HepG2 (cell line): ENCODE measurements around the gene UQCC5. TPM values are rescaled to one million over a fixed set of nuclear protein-coding genes. Genes with fewer than 3 reads are reported as not detected.

Experiments
- ATAC-seq: fragments of 200-7000 bp; cut with Tn5 transposase; 3 replicates; pipeline ENCODE4 v1.9.1; 2020; ENCODE audit warnings: mild to moderate bottlenecking, moderate library complexity
- BruUV-seq: library from RNA; stranded (reverse); fragments of 400-500 nt; replicated peaks from 2 replicates; lab custom pipeline; 2021; lab: Mats Ljungman, UMichigan
- CTCF ChIA-PET: fragments of 300-600 bp; formaldehyde crosslinking; extraction: SDS; loops from one replicate; lab custom pipeline; 2021; ENCODE audit warnings: low total read pairs, inconsistent platforms, low intra/inter-chr PET ratio; lab: Yijun Ruan, JAX
- POLR2A ChIA-PET: fragments of 350-600 bp; sonication (Branson Sonifier 250); formaldehyde crosslinking; loops from one replicate; lab custom pipeline; 2020; ENCODE audit warnings: antibody characterized with exemption, inconsistent platforms; lab: Yijun Ruan, JAX
- DNase-seq: peaks from one replicate; pipeline ENCODE4 v3.0.0-alpha.2; 2015; ENCODE audit warnings: low spot score
- FAIRE-seq: peaks from 3 replicates; lab custom pipeline; 2011; peaks lifted over from hg19 to GRCh38; lab: Jason Lieb, UNC
- H2AFZ ChIP-seq: one replicate; pipeline ENCODE4 v1.6.1; 2011; ENCODE audit warnings: low read length, inconsistent platforms
- H3K27ac ChIP-seq: fragments of 300-600 bp; 3 replicates; pipeline ENCODE4 v1.8.0; 2011; ENCODE audit warnings: mixed run types, mild to moderate bottlenecking, mixed read lengths, low read length, inconsistent platforms; ENCODE audit not compliant: insufficient read depth; ENCODE audit errors: extremely low read length
- H3K27me3 ChIP-seq, 2 experiments: fragments of 200-600 bp in 1 of 2; 2 replicates in 1 of 2; 3 replicates in 1 of 2; pipeline versions ENCODE4 v1.6.0 to v1.8.0; 2011; ENCODE audit warnings: low read length in 2 of 2, mild to moderate bottlenecking in 2 of 2, moderate library complexity in 2 of 2, inconsistent platforms in 1 of 2; ENCODE audit not compliant: insufficient read depth in 2 of 2, control insufficient read depth in 1 of 2
- H3K36me3 ChIP-seq, 2 experiments: fragments of 200-600 bp in 1 of 2; replicated peaks in 1 of 2; 2 replicates in 1 of 2; 3 replicates in 1 of 2; pipeline versions ENCODE4 v1.5.1 to v1.8.0; 2011; ENCODE audit warnings: low read length in 2 of 2, inconsistent platforms in 1 of 2; ENCODE audit not compliant: insufficient read depth in 2 of 2, control insufficient read depth in 1 of 2
- H3K4me1 ChIP-seq: 2 replicates; pipeline ENCODE4 v1.5.1; 2012; ENCODE audit warnings: low read length, inconsistent platforms; ENCODE audit not compliant: insufficient read depth
- H3K4me2 ChIP-seq: 2 replicates; pipeline ENCODE4 v1.6.0; 2011; ENCODE audit warnings: low read depth, low read length, inconsistent platforms
- H3K4me3 ChIP-seq, 3 experiments: fragments of 200-600 bp in 1 of 3; sonication (generic), shearing (Covaris generic) in 1 of 3; replicated peaks in 1 of 3; 2 replicates each; pipeline ENCODE4 v1.5.1; 2011 to 2016; ENCODE audit warnings: low read length in 3 of 3, inconsistent platforms in 2 of 3, low read depth in 2 of 3, mild to moderate bottlenecking in 2 of 3, control low read depth in 1 of 3, mixed read lengths in 1 of 3; ENCODE audit not compliant: insufficient read depth in 1 of 3
- H3K79me2 ChIP-seq: one replicate; pipeline ENCODE4 v1.6.1; 2011; ENCODE audit warnings: low read length, inconsistent platforms; ENCODE audit not compliant: insufficient read depth
- H3K9ac ChIP-seq: 2 replicates; pipeline ENCODE4 v1.6.0; 2011; ENCODE audit warnings: mild to moderate bottlenecking, low read depth, low read length, inconsistent platforms; ENCODE audit not compliant: insufficient read depth
- H3K9me3 ChIP-seq: 2 replicates; pipeline ENCODE4 v1.5.1; 2012; ENCODE audit warnings: mild to moderate bottlenecking, low read length
- H4K20me1 ChIP-seq: 2 replicates; pipeline ENCODE4 v1.6.0; 2011; ENCODE audit warnings: inconsistent platforms, mild to moderate bottlenecking, low read length, moderate library complexity; ENCODE audit not compliant: insufficient read depth
- CHD2 ChIP-seq: IDR thresholded peaks from 2 replicates; pipeline ENCODE4 v1.6.1; 2011; ENCODE audit warnings: low read depth, low read length, improper control_type of control experiment
- MYC ChIP-seq: sonication (generic); formaldehyde crosslinking; IDR thresholded peaks from 2 replicates; pipeline ENCODE4 v1.9.0; 2021; ENCODE audit warnings: missing genetic modification reagents, borderline replicate concordance
- YEATS4 ChIP-seq: sonication (generic); formaldehyde crosslinking; IDR thresholded peaks from 2 replicates; pipeline ENCODE4 v1.4.0; 2020; ENCODE audit warnings: missing genetic modification reagents, borderline replicate concordance
- ZFP37 ChIP-seq: sonication (generic); formaldehyde crosslinking; IDR thresholded peaks from 2 replicates; pipeline ENCODE4 v1.4.0; 2020; ENCODE audit warnings: missing genetic modification reagents, borderline replicate concordance
- ZKSCAN8 ChIP-seq: IDR thresholded peaks from 2 replicates; pipeline ENCODE4 v1.6.1; 2016; ENCODE audit warnings: borderline replicate concordance, missing genetic modification reagents, missing compliant biosample characterization
- ZNF20 ChIP-seq: sonication (generic); formaldehyde crosslinking; IDR thresholded peaks from 2 replicates; pipeline ENCODE4 v1.4.0; 2020; ENCODE audit warnings: mild to moderate bottlenecking, moderate library complexity, missing genetic modification reagents
- WGBS: methylation state at CpG from one replicate; pipeline ENCODE4 v1.1.6; 2017; ENCODE audit warnings: low lambda C conversion rate; 5-methylcytosine and 5-hydroxymethylcytosine counted together
- in situ Hi-C: cut with HindIII; loops from 2 replicates; pipeline ENCODE4 v1.10.0; 2017; ENCODE audit warnings: low pct_unique_long_range_greater_than_20kb; ENCODE audit not compliant: extremely low pct_ligation_motif_present
- intact Hi-C: fragments of 100-400 bp; cut with micrococcal nuclease; formaldehyde crosslinking; loops from one replicate; pipeline ENCODE4 v1.10.0; 2022; ENCODE audit not compliant: unreplicated experiment
- polyA plus RNA-seq, 8 experiments: library from polyadenylated mRNA; depleted of rRNA in 3 of 8; stranded (reverse) in 7 of 8; unstranded in 1 of 8; fragments of >200 nt; fragmentation: Illumina TruSeq in 4 of 8; extraction: Trizol in 4 of 8; gene quantifications; 2 replicates each; pipeline versions ENCODE4 v1.2.1 to v1.2.3, GENCODE V29; 2011 to 2016; ENCODE audit warnings: low read depth in 4 of 8, missing spikeins in 1 of 8, mixed read lengths in 1 of 8; ENCODE audit not compliant: insufficient read depth in 1 of 8
- total RNA-seq, 5 experiments: library from RNA; depleted of rRNA; stranded (reverse); fragments of >200 nt; fragmentation: Illumina TruSeq; extraction: Trizol; gene quantifications; 2 replicates each; pipeline ENCODE4 v1.2.3, GENCODE V29; 2016; ENCODE audit warnings: low read depth in 1 of 5
- TF ChIP-seq, protein P1 (sequence below): sonication (generic); formaldehyde crosslinking; IDR thresholded peaks from 2 replicates; pipeline ENCODE4 v1.4.0; 2020; ENCODE audit warnings: missing genetic modification reagents
- TF ChIP-seq, protein P2 (sequence below): sonication (generic); formaldehyde crosslinking; IDR thresholded peaks from 2 replicates; pipeline ENCODE4 v1.8.0; 2022; ENCODE audit warnings: mild to moderate bottlenecking, missing genetic modification reagents
- TF ChIP-seq, protein P3 (sequence below): sonication (generic); formaldehyde crosslinking; IDR thresholded peaks from 2 replicates; pipeline ENCODE4 v1.8.0; 2022; ENCODE audit warnings: missing genetic modification reagents, mild to moderate bottlenecking, inconsistent platforms, borderline replicate concordance
- TF ChIP-seq, protein P4 (sequence below), 2 experiments: IDR thresholded peaks; 2 replicates each; pipeline ENCODE4 v1.6.1; 2011 to 2012; ENCODE audit warnings: low read length in 2 of 2, borderline replicate concordance in 1 of 2, low read depth in 1 of 2, mild to moderate bottlenecking in 1 of 2, moderate library complexity in 1 of 2

Gene UQCC5
- total and polyA plus RNA-seq, 2 of the 13 experiments (the other 11 are each of a cell fraction or from before 2014, with no cell fraction given) = 15.4 to 29.5 TPM

DNA sequence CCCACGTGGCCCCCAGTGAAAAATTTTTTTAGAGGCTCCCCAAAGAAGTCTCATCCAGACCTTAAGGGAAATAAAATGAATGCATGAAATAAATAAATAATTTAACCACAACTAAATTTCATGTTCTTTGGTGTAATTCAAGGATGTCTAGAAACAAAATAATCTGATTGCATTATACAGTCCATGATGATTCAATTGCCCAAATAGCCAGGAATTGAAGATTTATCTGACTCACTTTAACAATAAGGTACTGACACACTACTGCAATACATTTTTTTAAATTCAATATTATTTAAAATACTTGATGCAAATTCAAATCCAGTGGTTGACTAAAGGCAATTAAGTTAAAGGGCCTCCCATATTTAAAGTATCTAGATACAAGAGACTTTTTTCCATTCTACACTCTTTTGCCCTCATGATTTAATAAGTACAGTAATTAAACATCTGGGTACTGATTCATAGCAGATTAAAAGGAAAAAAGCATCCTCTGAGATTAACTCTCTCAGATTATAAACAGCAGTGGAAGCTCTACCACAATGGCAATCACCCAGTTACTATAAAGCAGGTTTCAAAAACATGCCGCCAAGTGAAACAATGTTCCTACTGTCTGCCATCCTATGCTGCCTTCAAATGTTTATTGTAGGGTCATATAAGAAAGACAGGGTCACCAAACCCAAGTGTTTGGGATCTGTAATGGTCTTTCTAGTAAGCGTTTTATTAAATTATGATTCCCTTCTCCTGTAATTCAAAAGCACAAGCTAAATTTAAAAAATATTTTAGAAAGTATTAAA lies 9.9 kb downstream of the UQCC5 start:
- CTCF ChIA-PET = no interaction called here
- H3K4me1 ChIP-seq = no peaks in the 10 kb centered on the region
- TF ChIP-seq YEATS4 (CRISPR knock-in tag) (no peak), CHD2 (no peak), ZNF20 (CRISPR knock-in tag) (no peak), ZKSCAN8 (CRISPR knock-in tag) (no peak), MYC (CRISPR knock-in tag) (no peak), ZFP37 (no peak)
- TF ChIP-seq, protein P1, sequence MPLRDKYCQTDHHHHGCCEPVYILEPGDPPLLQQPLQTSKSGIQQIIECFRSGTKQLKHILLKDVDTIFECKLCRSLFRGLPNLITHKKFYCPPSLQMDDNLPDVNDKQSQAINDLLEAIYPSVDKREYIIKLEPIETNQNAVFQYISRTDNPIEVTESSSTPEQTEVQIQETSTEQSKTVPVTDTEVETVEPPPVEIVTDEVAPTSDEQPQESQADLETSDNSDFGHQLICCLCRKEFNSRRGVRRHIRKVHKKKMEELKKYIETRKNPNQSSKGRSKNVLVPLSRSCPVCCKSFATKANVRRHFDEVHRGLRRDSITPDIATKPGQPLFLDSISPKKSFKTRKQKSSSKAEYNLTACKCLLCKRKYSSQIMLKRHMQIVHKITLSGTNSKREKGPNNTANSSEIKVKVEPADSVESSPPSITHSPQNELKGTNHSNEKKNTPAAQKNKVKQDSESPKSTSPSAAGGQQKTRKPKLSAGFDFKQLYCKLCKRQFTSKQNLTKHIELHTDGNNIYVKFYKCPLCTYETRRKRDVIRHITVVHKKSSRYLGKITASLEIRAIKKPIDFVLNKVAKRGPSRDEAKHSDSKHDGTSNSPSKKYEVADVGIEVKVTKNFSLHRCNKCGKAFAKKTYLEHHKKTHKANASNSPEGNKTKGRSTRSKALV = no peak
- TF ChIP-seq, protein P2, sequence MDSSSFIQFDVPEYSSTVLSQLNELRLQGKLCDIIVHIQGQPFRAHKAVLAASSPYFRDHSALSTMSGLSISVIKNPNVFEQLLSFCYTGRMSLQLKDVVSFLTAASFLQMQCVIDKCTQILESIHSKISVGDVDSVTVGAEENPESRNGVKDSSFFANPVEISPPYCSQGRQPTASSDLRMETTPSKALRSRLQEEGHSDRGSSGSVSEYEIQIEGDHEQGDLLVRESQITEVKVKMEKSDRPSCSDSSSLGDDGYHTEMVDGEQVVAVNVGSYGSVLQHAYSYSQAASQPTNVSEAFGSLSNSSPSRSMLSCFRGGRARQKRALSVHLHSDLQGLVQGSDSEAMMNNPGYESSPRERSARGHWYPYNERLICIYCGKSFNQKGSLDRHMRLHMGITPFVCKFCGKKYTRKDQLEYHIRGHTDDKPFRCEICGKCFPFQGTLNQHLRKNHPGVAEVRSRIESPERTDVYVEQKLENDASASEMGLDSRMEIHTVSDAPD (CRISPR knock-in tag) = no peak
- TF ChIP-seq, protein P3, sequence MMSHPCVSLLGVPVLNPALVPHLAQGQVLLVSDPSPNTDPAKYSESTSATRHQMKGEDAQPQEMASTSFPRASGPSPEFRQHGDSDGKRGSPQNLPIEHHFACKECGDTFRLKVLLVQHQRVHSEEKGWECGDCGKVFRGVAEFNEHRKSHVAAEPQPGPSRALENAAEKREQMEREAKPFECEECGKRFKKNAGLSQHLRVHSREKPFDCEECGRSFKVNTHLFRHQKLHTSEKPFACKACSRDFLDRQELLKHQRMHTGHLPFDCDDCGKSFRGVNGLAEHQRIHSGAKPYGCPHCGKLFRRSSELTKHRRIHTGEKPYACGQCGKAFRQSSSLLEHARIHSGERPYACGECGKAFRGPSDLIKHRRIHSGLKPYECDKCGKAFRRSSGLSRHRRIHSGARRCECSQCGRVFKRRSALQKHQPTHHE (CRISPR knock-in tag) = no peak
- TF ChIP-seq, protein P4, sequence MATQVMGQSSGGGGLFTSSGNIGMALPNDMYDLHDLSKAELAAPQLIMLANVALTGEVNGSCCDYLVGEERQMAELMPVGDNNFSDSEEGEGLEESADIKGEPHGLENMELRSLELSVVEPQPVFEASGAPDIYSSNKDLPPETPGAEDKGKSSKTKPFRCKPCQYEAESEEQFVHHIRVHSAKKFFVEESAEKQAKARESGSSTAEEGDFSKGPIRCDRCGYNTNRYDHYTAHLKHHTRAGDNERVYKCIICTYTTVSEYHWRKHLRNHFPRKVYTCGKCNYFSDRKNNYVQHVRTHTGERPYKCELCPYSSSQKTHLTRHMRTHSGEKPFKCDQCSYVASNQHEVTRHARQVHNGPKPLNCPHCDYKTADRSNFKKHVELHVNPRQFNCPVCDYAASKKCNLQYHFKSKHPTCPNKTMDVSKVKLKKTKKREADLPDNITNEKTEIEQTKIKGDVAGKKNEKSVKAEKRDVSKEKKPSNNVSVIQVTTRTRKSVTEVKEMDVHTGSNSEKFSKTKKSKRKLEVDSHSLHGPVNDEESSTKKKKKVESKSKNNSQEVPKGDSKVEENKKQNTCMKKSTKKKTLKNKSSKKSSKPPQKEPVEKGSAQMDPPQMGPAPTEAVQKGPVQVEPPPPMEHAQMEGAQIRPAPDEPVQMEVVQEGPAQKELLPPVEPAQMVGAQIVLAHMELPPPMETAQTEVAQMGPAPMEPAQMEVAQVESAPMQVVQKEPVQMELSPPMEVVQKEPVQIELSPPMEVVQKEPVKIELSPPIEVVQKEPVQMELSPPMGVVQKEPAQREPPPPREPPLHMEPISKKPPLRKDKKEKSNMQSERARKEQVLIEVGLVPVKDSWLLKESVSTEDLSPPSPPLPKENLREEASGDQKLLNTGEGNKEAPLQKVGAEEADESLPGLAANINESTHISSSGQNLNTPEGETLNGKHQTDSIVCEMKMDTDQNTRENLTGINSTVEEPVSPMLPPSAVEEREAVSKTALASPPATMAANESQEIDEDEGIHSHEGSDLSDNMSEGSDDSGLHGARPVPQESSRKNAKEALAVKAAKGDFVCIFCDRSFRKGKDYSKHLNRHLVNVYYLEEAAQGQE (IDR thresholded peaks at IDR 0.05; ENCODE audit: borderline replicate concordance in 1 of 2, low read depth in 1 of 2, low read length in 2 of 2) = no peak

More for the DNA sequence above, 9.9 kb downstream of the UQCC5 start:
- Histone ChIP-seq H3K9ac (no peak overlapping the region), H3K4me2 (no peak overlapping the region), H3K79me2 (no peaks in the 10 kb centered on the region), H4K20me1 (no peaks in the 10 kb centered on the region), H3K36me3 (peaks cover 15 to 35% of the 10 kb centered on the region in 2 experiments), H3K9me3 (no peaks in the 10 kb centered on the region), H3K27ac (no peak overlapping the region), H3K4me3 (no peak overlapping the region), H3K27me3 (no peaks in the 10 kb centered on the region), H2AFZ (no peak overlapping the region)
- intact Hi-C loops = no loop called here
- DNase-seq (no peak), ATAC-seq (no peak), FAIRE-seq (no peak)
- 96% methylated on average over 3 of the region's 3 CpGs for WGBS
- POLR2A ChIA-PET = no interaction called here
- in situ Hi-C loops = no loop called here
- TSS peak; percentile 38 for BruUV-seq
